A375 (cell line): ENCODE measurements around the gene ACSS3. TPM values are rescaled to one million over a fixed set of nuclear protein-coding genes. Genes with fewer than 3 reads are reported as not detected.

Experiments
- small RNA-seq: library from RNA; depleted of rRNA; stranded (forward); fragments of <200 nt; gene quantifications from one replicate; pipeline ENCODE3, GENCODE V24; 2014
- total RNA-seq: library from RNA; depleted of rRNA; stranded (reverse); fragments of >200 nt; shearing (Covaris generic); gene quantifications from 2 replicates; pipeline ENCODE4 v1.2.3, GENCODE V29; 2014; rRNA removed

ACSS3 gene, protein sequence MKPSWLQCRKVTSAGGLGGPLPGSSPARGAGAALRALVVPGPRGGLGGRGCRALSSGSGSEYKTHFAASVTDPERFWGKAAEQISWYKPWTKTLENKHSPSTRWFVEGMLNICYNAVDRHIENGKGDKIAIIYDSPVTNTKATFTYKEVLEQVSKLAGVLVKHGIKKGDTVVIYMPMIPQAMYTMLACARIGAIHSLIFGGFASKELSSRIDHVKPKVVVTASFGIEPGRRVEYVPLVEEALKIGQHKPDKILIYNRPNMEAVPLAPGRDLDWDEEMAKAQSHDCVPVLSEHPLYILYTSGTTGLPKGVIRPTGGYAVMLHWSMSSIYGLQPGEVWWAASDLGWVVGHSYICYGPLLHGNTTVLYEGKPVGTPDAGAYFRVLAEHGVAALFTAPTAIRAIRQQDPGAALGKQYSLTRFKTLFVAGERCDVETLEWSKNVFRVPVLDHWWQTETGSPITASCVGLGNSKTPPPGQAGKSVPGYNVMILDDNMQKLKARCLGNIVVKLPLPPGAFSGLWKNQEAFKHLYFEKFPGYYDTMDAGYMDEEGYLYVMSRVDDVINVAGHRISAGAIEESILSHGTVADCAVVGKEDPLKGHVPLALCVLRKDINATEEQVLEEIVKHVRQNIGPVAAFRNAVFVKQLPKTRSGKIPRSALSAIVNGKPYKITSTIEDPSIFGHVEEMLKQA
- 10.4 and 12.5 TPM in 2 replicates for total RNA-seq

DNA sequence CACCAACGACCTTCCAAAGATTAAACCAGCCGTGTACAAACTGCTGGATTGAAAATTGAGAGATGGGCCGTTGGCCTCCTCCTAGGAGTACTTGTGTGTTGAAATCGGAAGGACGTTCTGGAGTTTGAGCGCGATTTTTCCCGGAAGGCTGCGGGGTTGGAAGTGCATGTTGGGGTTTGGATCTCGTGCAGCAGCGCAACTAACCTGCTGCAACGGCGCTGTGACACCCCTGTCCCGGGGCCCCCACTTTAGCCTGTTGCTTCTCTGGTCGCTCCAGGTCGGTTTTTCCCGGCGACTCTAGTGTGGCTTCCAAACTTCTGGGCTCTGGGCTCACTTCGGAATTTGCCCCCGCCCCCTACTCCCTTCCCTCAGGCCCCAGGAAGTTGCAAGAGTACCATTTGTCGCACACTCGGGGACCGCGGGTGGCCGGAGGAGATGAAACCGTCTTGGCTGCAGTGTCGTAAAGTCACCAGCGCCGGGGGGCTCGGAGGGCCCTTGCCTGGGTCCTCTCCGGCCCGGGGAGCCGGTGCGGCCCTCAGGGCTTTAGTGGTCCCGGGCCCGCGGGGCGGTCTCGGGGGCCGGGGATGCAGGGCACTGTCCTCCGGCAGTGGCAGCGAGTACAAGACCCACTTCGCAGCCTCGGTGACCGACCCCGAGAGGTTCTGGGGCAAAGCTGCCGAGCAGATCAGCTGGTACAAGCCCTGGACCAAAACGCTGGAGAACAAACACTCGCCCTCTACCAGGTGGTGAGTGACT lies at the start of gene ACSS3:
Gene ACSS3, plus strand, starts transcription at position 394 of the 756 bp plus-strand sequence. Its CDS starts 42 bp downstream, at position 436.

Small RNAs within 50 kb of the gene (small RNA-seq; reads per million reads assigned to genes)
- not detected for gene MIR4699

Other genes starting within 250 kb of the ACSS3 start
- under 0.01 and 1.2 TPM in 2 replicates for gene LIN7A, start 140.1 kb upstream of the ACSS3 start, total RNA-seq